ENCODE data around the gene FOXP1. TPM values are rescaled to one million over a fixed set of nuclear protein-coding genes. Genes with fewer than 3 reads are reported as not detected.

Gene FOXP1
- total and polyA plus RNA-seq, 9 of the 15 experiments (the other 6 are each of a cell fraction or from before 2014, with no cell fraction given), result 7.7 to 34.5 (median 13.7) TPM

- H3K79me2 ChIP-seq (ENCODE audit: control insufficient read depth, insufficient read depth, low read length), result no peaks in the 10 kb centered on the region
- no peak overlapping the region for H3K4me3 ChIP-seq
- H3K9me1 ChIP-seq (ENCODE audit: control insufficient read depth, insufficient read depth, low read length), result no peaks in the 10 kb centered on the region
- H3K4me2 ChIP-seq (ENCODE audit: insufficient read depth, low read length), result no peak overlapping the region
- ChIA-PET CTCF (ENCODE audit: low intra/inter-chr PET ratio) (no interaction called here), POLR2A (interaction anchor here (0.5 to 1.2 kb wide), 2 partner anchors 14 to 30 kb away, joined by 3 read pairs; no protein-coding TSS in a partner anchor)
- H3K36me3 ChIP-seq (ENCODE audit: control insufficient read depth, insufficient read depth, low read length), result no peaks in the 10 kb centered on the region
- no TSS peak for BruUV-seq (replicated peaks)
- H4K20me1 ChIP-seq (replicated peaks; ENCODE audit: control insufficient read depth, insufficient read depth, low read length), result no peaks in the 10 kb centered on the region
- DNase-seq (ENCODE audit: extremely low read depth in 1 of 4, low spot score in 3 of 4), result no peak
- H2AFZ ChIP-seq (ENCODE audit: low read depth, low read length), result no peak overlapping the region
- intact Hi-C loops (cut with micrococcal nuclease) (no loop called here), in situ Hi-C loops (cut with MboI) (no loop called here)
- H3K4me1 ChIP-seq (replicated peaks in 1 of 2; ENCODE audit: control insufficient read depth in 2 of 2, insufficient read depth in 2 of 2, low read length in 2 of 2), result peaks cover 0 to 1% of the 10 kb centered on the region in 2 experiments; a peak in 2 of 5 replicates
- no peaks in the 10 kb centered on the region for H3K9me3 ChIP-seq (replicated peaks; ENCODE audit: control insufficient read depth, insufficient read depth, low read depth, low read length)
- no peak overlapping the region for H3K27ac ChIP-seq (ENCODE audit: extremely low read depth, low read depth, low read length)
- TF ChIP-seq BRD9 (IDR thresholded peaks at IDR 0.05; ENCODE audit: low read depth, partially characterized antibody) (no peak), RNF2 (IDR thresholded peaks at IDR 0.05) (no peak), ZNF785 (CRISPR knock-in tag; IDR thresholded peaks at IDR 0.05) (no peak), HDAC3 (IDR thresholded peaks at IDR 0.05; ENCODE audit: borderline replicate concordance, partially characterized antibody) (no peak), ID3 (CRISPR knock-in tag; IDR thresholded peaks at IDR 0.05) (no peak), ID3 (tag; IDR thresholded peaks at IDR 0.05) (no peak), MLX (CRISPR knock-in tag; conservative IDR thresholded peaks at IDR 0.05) (no peak), CREB3L1 (IDR thresholded peaks at IDR 0.05; ENCODE audit: borderline replicate concordance, low read depth) (no peak), RFX5 (IDR thresholded peaks at IDR 0.05; ENCODE audit: low read depth, low read length) (no peak), GABPB2 (CRISPR knock-in tag; conservative IDR thresholded peaks at IDR 0.05) (no peak), STAT5B (CRISPR knock-in tag; IDR thresholded peaks at IDR 0.05) (no peak), ZNF175 (CRISPR knock-in tag; IDR thresholded peaks at IDR 0.05; ENCODE audit: low read depth) (no peak), ZNF280B (CRISPR knock-in tag; IDR thresholded peaks at IDR 0.05) (no peak), KLF10 (CRISPR knock-in tag; IDR thresholded peaks at IDR 0.05) (no peak), CC2D1A (IDR thresholded peaks at IDR 0.05) (no peak), SREBF2 (CRISPR knock-in tag; IDR thresholded peaks at IDR 0.05) (no peak), LARP7 (IDR thresholded peaks at IDR 0.05) (no peak), ZSCAN32 (CRISPR knock-in tag; IDR thresholded peaks at IDR 0.05) (no peak), HMBOX1 (IDR thresholded peaks at IDR 0.05) (no peak), DMBX1 (CRISPR knock-in tag; IDR thresholded peaks at IDR 0.05; ENCODE audit: borderline replicate concordance) (no peak)
- H3K27me3 ChIP-seq (ENCODE audit: control insufficient read depth in 2 of 2, insufficient read depth in 2 of 2, low read length in 2 of 2), result no peaks in the 10 kb centered on the region
- WGBS (ENCODE audit: insufficient coverage, low coverage, missing lambda C conversion rate), result 62% methylated on average over 8 of the region's 9 CpGs
- ATAC-seq, result no peak
- FAIRE-seq, result no peak
- no peak overlapping the region for H3K9ac ChIP-seq (ENCODE audit: insufficient read depth in 1 of 2, low read depth in 2 of 2, low read length in 2 of 2)
Observed at GRCh38 chr3:71530903-71531530, 52.5 kb downstream of the FOXP1 start.
